ENCODE results near the gene MSL1.

MSL1 gene

GRCh38 chr17:40176754-40177110, 55.0 kb downstream of the MSL1 start:
- no peak for DNase-seq (ENCODE audit: low spot score)

- no peak for DNase-seq (ENCODE audit: low spot score)
Measured at GRCh38 chr17:40177275-40177874, 55.6 kb downstream of the MSL1 start, which contains the start of gene RAPGEFL1. Gene RAPGEFL1, plus strand, starts transcription at chr17:40177470. Its CDS starts 392 bp downstream, at chr17:40177862.

- DNase-seq (ENCODE audit: low spot score), result no peak
Measured at GRCh38 chr17:40178021-40178601, 56.3 kb downstream of the MSL1 start.

- DNase-seq (ENCODE audit: low spot score), result no peak
Measured at GRCh38 chr17:40178660-40179059, 56.9 kb downstream of the MSL1 start.

GRCh38 chr17:40179923-40180659, 58.3 kb downstream of the MSL1 start:
- DNase-seq (ENCODE audit: low spot score), result no peak

GRCh38 chr17:40180694-40181093, 58.9 kb downstream of the MSL1 start:
- DNase-seq (ENCODE audit: low spot score), result no peak

- DNase-seq (ENCODE audit: low spot score), result no peak
Measured at GRCh38 chr17:40181205-40181604, 59.4 kb downstream of the MSL1 start.

GRCh38 chr17:40182606-40183005, 60.8 kb downstream of the MSL1 start:
- DNase-seq (ENCODE audit: low spot score), result no peak

Measured in pons (tissue), 1 donor.